Endothelial cell of hepatic sinusoid (primary cell): ENCODE data around the gene FKBP2.

Experiments used
- in situ Hi-C: cut with HindIII; loops from 2 replicates; pipeline ENCODE4 v1.10.0; 2017; ENCODE audit warnings: low sequenced_read_pairs

The FKBP2 gene

GRCh38 chr11:64240435-64241240 is at the start of gene FKBP2:
FKBP2 (plus strand) TSS chr11:64241095; CDS start chr11:64242388, 1,293 bp downstream.
- in situ Hi-C loops: no loop called here

GRCh38 chr11:64192434-64192833 is 48.5 kb upstream of the FKBP2 start:
- in situ Hi-C loops: no loop called here

- in situ Hi-C loops: no loop called here
Measured at GRCh38 chr11:64196626-64197025, 44.3 kb upstream of the FKBP2 start.

GRCh38 chr11:64198511-64198910 is 42.4 kb upstream of the FKBP2 start:
- in situ Hi-C loops: no loop called here

- in situ Hi-C loops: no loop called here
Measured at GRCh38 chr11:64201543-64201942, 39.4 kb upstream of the FKBP2 start.

GRCh38 chr11:64202992-64203391 is 37.9 kb upstream of the FKBP2 start:
- in situ Hi-C loops: no loop called here

- in situ Hi-C loops: no loop called here
Measured at GRCh38 chr11:64203421-64204079, 37.3 kb upstream of the FKBP2 start.

- in situ Hi-C loops: no loop called here
Measured at GRCh38 chr11:64204080-64204440, 36.8 kb upstream of the FKBP2 start.

- in situ Hi-C loops: no loop called here
Measured at GRCh38 chr11:64204464-64204989, 36.4 kb upstream of the FKBP2 start.

- in situ Hi-C loops: loop anchor here (5.0 kb wide), 1 partner anchor 56 kb away; no protein-coding TSS in a partner anchor
Measured at GRCh38 chr11:64206457-64207255, 34.2 kb upstream of the FKBP2 start, which contains the start of gene FERMT3. FERMT3 (plus strand) TSS chr11:64206721; CDS start chr11:64207365, 644 bp downstream.

GRCh38 chr11:64207256-64208085 is 33.4 kb upstream of the FKBP2 start:
- in situ Hi-C loops: loop anchor here (5.0 kb wide), 1 partner anchor 55 kb away; no protein-coding TSS in a partner anchor

- in situ Hi-C loops: loop anchor here (5.0 kb wide), 1 partner anchor 54 kb away; no protein-coding TSS in a partner anchor
Measured at GRCh38 chr11:64208086-64208795, 32.7 kb upstream of the FKBP2 start.

GRCh38 chr11:64208796-64209562 is 31.9 kb upstream of the FKBP2 start:
- in situ Hi-C loops: loop anchor here (5.0 kb wide), 1 partner anchor 53 kb away; no protein-coding TSS in a partner anchor

GRCh38 chr11:64209563-64209843 is 31.4 kb upstream of the FKBP2 start:
- in situ Hi-C loops: loop anchor here (5.0 kb wide), 1 partner anchor 53 kb away; no protein-coding TSS in a partner anchor

GRCh38 chr11:64210301-64211020 is 30.4 kb upstream of the FKBP2 start:
- in situ Hi-C loops: loop anchor here (5.0 kb wide), 1 partner anchor 48 kb away; no protein-coding TSS in a partner anchor

- in situ Hi-C loops: loop anchor here (5.0 kb wide), 1 partner anchor 49 kb away; no protein-coding TSS in a partner anchor
Measured at GRCh38 chr11:64211181-64211872, 29.6 kb upstream of the FKBP2 start.

GRCh38 chr11:64216879-64217278 is 24.0 kb upstream of the FKBP2 start:
- in situ Hi-C loops: loop anchor here (5.0 kb wide), 1 partner anchor 90 kb away; the partner anchor contains the start of gene ESRRA
